LNCaP clone FGC (cell line): ENCODE measurements around the gene CCNF.

ENCODE experiments used
- DNase-seq: peaks from one replicate; pipeline ENCODE4 v3.0.0-alpha.2; 2011; ENCODE audit warnings: low read depth
- H3K4me3 ChIP-seq: 2 replicates; pipeline ENCODE4 v1.5.1; 2011; ENCODE audit warnings: mild to moderate bottlenecking, low read depth, low read length, control low read depth
- TF ChIP-seq, protein P1 (sequence below): IDR thresholded peaks from 2 replicates; pipeline ENCODE4 v1.5.1; 2012; ENCODE audit warnings: mild to moderate bottlenecking; ENCODE audit not compliant: control insufficient read depth, insufficient read depth; ENCODE audit errors: extremely low read depth

The CCNF gene

GRCh38 chr16:2388139-2388874 is 40.9 kb upstream of the CCNF start:
- no peak overlapping the region for H3K4me3 ChIP-seq
- TF ChIP-seq, protein P1, sequence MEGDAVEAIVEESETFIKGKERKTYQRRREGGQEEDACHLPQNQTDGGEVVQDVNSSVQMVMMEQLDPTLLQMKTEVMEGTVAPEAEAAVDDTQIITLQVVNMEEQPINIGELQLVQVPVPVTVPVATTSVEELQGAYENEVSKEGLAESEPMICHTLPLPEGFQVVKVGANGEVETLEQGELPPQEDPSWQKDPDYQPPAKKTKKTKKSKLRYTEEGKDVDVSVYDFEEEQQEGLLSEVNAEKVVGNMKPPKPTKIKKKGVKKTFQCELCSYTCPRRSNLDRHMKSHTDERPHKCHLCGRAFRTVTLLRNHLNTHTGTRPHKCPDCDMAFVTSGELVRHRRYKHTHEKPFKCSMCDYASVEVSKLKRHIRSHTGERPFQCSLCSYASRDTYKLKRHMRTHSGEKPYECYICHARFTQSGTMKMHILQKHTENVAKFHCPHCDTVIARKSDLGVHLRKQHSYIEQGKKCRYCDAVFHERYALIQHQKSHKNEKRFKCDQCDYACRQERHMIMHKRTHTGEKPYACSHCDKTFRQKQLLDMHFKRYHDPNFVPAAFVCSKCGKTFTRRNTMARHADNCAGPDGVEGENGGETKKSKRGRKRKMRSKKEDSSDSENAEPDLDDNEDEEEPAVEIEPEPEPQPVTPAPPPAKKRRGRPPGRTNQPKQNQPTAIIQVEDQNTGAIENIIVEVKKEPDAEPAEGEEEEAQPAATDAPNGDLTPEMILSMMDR: no peak
- peak; percentile 10 for DNase-seq

GRCh38 chr16:2388875-2389433 is 40.3 kb upstream of the CCNF start:
- H3K4me3 ChIP-seq: no peak overlapping the region
- TF ChIP-seq, protein P1: no peak
- DNase-seq: peak; percentile 89

DNA sequence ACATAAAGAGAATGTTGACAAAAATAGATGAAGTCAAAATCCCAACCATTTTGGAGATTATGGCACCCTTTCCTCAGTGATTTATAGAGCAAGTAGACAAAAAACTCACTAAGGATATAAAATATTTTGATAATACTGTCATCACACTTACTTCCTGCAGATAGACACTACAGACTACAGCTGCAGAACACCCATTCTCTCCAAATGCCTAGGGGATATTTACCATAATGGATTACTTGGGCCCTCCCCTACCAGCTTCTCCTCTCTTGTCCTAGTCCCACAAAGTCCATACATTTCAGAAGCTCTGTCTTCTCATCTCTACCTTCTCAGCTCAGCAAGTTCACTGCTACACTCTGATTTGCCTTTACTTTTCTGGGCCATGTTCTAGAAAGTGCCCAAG is 37.2 kb upstream of the CCNF start:
- DNase-seq: no peak
- no peak overlapping the region for H3K4me3 ChIP-seq
- TF ChIP-seq, protein P1: no peak

DNA sequence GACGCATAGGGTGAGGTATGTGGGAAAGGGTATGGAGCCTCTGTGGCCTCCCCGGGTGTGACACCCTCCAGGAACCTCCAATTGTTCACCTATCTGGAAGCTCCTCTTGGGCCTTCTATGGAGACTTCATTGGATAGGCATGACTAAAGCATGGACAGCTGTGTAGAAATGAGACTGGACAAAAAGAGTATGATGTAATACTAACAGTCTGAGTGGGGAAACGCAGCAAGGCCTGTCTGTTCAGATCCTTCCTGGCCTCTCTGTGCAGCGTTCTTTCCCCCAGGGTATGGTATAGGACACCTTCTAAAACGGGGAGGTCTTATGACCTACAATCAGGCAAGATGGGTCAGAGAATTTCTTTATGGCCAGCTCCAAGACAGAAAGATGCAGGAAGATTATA is 30.7 kb upstream of the CCNF start:
- TF ChIP-seq, protein P1: no peak
- no peak for DNase-seq

DNA sequence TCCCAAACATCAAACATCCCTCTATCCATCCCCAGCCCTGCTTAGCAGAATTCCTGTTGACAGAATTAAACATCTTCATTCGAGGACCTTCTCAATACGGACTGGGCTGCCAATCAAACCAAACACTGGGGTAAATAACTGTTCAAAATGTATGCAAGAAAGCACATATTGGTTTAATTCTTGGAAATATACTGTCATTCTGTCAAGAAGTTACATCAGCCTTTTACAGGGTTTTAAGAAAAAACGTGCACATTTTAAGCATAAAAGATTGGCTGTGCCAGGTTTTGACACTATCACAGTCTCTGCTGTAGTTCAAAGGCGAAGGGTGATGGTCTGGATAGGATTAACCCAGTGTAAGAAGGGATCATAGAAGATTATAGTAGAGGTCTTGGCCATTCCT is 25.1 kb upstream of the CCNF start:
- TF ChIP-seq, protein P1: no peak
- no peak overlapping the region for H3K4me3 ChIP-seq
- DNase-seq: no peak

More for the DNA sequence above, 30.7 kb upstream of the CCNF start:
- H3K4me3 ChIP-seq: no peak overlapping the region

DNA sequence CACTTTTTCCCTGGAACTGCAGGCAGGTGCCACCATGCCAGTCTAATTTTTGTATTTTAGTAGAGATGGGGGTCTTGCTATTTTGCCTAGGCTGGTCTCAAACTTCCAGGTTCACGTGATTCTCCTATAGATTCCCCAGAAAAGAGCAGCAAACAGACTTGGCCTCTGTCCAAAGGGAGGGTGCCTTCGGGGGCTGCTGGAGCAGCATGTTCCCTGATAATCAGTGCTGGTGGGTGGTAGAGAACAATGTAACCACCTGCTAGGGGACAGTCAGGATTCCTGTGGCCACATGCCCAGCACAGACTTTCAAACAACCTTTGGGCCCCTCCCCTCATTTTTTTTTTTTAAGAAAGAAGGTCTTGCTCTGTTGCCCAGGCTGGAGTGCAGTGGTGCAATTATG is 14.2 kb upstream of the CCNF start:
- H3K4me3 ChIP-seq: no peak overlapping the region
- TF ChIP-seq, protein P1: no peak
- DNase-seq: no peak

- H3K4me3 ChIP-seq: no peak overlapping the region
- TF ChIP-seq, protein P1: no peak
- no peak for DNase-seq
These were observed 9.2 kb upstream of the CCNF start for GRCh38 chr16:2420035-2420434.
